H1 (cell line): ENCODE results near the gene CACNA1D.

ENCODE experiments used
- CBX8 ChIP-seq: fragments of 300-800, 300-1000 bp; sonication (generic); IDR thresholded peaks from 2 replicates; pipeline ENCODE4 v1.7.1; 2016; ENCODE audit warnings: low read depth, low read length, borderline replicate concordance
- EP300 ChIP-seq, 2 experiments: IDR thresholded peaks; 1 replicate in 1 of 2; 2 replicates in 1 of 2; pipeline ENCODE4 v1.6.1; 2011 to 2012; ENCODE audit warnings: low read depth in 2 of 2, low read length in 2 of 2, mild to moderate bottlenecking in 2 of 2, borderline replicate concordance in 1 of 2, inconsistent platforms in 1 of 2, moderate library complexity in 1 of 2
- EZH2 ChIP-seq: fragments of 200-600 bp; sonication (generic); IDR thresholded peaks from 2 replicates; pipeline ENCODE4 v1.7.1; 2012; ENCODE audit warnings: low read depth, mild to moderate bottlenecking, moderate library complexity, low read length, inconsistent platforms; ENCODE audit not compliant: severe bottlenecking
- JUN ChIP-seq: IDR thresholded peaks from 2 replicates; pipeline ENCODE4 v1.6.1; 2011; ENCODE audit warnings: low read depth, mild to moderate bottlenecking, improper control_type of control experiment, low read length
- JUND ChIP-seq: IDR thresholded peaks from 2 replicates; pipeline ENCODE4 v1.6.1; 2011; ENCODE audit warnings: mild to moderate bottlenecking, improper control_type of control experiment, low read length
- NRF1 ChIP-seq: IDR thresholded peaks from 2 replicates; pipeline ENCODE4 v1.6.1; 2011; ENCODE audit warnings: mild to moderate bottlenecking, low read depth, low read length, improper control_type of control experiment
- POLR2A ChIP-seq, 2 experiments: IDR thresholded peaks; 1 replicate in 1 of 2; 2 replicates in 1 of 2; pipeline ENCODE4 v1.6.1; 2011; ENCODE audit warnings: low read depth in 2 of 2, low read length in 2 of 2, mild to moderate bottlenecking in 2 of 2; ENCODE audit errors: control extremely low read depth in 1 of 2
- POLR2AphosphoS5 ChIP-seq: IDR thresholded peaks from 2 replicates; pipeline ENCODE4 v1.6.1; 2011; ENCODE audit warnings: low read depth, low read length
- POU5F1 ChIP-seq: IDR thresholded peaks from 2 replicates; pipeline ENCODE4 v1.6.1; 2011; ENCODE audit warnings: low read depth, mild to moderate bottlenecking, low read length, moderate library complexity
- RBBP5 ChIP-seq: IDR thresholded peaks from 2 replicates; pipeline ENCODE4 v1.7.1; 2012; ENCODE audit warnings: low read depth, mild to moderate bottlenecking, inconsistent platforms, low read length, moderate library complexity, borderline replicate concordance
- TCF12 ChIP-seq: IDR thresholded peaks from 2 replicates; pipeline ENCODE4 v1.6.1; 2011; ENCODE audit warnings: low read depth, mild to moderate bottlenecking, low read length
- TF ChIP-seq, protein P1 (sequence below), 3 experiments: IDR thresholded peaks; 1 replicate in 2 of 3; 2 replicates in 1 of 3; pipeline versions ENCODE4 v1.5.1 to v1.6.1; 2011; ENCODE audit warnings: low read length in 3 of 3, mild to moderate bottlenecking in 3 of 3, inconsistent platforms in 2 of 3, low read depth in 1 of 3, moderate library complexity in 1 of 3; ENCODE audit not compliant: insufficient read depth in 1 of 3; ENCODE audit errors: control extremely low read depth in 1 of 3
- TF ChIP-seq, protein P2 (sequence below): IDR thresholded peaks from 2 replicates; pipeline ENCODE4 v1.6.1; 2012; ENCODE audit warnings: low read length, inconsistent platforms
- TF ChIP-seq, protein P3 (sequence below): IDR thresholded peaks from 2 replicates; pipeline ENCODE4 v1.6.1; 2012; ENCODE audit warnings: inconsistent platforms

GRCh38 chr3:53750253-53751210 lies 256.1 kb downstream of the CACNA1D start:
- TF ChIP-seq POLR2AphosphoS5 (no peak), EP300 (IDR thresholded peaks at IDR 0.05; ENCODE audit: borderline replicate concordance in 1 of 2, low read depth in 2 of 2, low read length in 2 of 2) (no peak), JUN (no peak), TCF12 (no peak), EZH2 (no peak), POLR2A (IDR thresholded peaks at IDR 0.05; ENCODE audit: control extremely low read depth in 1 of 2, low read depth in 2 of 2, low read length in 2 of 2) (no peak), JUND (no peak), POU5F1 (no peak), CBX8 (no peak), RBBP5 (no peak), NRF1 (no peak)
- TF ChIP-seq, protein P1, sequence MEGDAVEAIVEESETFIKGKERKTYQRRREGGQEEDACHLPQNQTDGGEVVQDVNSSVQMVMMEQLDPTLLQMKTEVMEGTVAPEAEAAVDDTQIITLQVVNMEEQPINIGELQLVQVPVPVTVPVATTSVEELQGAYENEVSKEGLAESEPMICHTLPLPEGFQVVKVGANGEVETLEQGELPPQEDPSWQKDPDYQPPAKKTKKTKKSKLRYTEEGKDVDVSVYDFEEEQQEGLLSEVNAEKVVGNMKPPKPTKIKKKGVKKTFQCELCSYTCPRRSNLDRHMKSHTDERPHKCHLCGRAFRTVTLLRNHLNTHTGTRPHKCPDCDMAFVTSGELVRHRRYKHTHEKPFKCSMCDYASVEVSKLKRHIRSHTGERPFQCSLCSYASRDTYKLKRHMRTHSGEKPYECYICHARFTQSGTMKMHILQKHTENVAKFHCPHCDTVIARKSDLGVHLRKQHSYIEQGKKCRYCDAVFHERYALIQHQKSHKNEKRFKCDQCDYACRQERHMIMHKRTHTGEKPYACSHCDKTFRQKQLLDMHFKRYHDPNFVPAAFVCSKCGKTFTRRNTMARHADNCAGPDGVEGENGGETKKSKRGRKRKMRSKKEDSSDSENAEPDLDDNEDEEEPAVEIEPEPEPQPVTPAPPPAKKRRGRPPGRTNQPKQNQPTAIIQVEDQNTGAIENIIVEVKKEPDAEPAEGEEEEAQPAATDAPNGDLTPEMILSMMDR (IDR thresholded peaks at IDR 0.05; ENCODE audit: control extremely low read depth in 1 of 3, insufficient read depth in 1 of 3, low read depth in 1 of 3, low read length in 3 of 3), result no peak
- TF ChIP-seq, protein P2, sequence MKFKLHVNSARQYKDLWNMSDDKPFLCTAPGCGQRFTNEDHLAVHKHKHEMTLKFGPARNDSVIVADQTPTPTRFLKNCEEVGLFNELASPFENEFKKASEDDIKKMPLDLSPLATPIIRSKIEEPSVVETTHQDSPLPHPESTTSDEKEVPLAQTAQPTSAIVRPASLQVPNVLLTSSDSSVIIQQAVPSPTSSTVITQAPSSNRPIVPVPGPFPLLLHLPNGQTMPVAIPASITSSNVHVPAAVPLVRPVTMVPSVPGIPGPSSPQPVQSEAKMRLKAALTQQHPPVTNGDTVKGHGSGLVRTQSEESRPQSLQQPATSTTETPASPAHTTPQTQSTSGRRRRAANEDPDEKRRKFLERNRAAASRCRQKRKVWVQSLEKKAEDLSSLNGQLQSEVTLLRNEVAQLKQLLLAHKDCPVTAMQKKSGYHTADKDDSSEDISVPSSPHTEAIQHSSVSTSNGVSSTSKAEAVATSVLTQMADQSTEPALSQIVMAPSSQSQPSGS, result no peak
- TF ChIP-seq, protein P3, sequence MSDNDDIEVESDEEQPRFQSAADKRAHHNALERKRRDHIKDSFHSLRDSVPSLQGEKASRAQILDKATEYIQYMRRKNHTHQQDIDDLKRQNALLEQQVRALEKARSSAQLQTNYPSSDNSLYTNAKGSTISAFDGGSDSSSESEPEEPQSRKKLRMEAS, result no peak
